Left lung (tissue), 10 donors: ENCODE data around the gene IFI27L1. TPM values are rescaled to one million over a fixed set of nuclear protein-coding genes. Genes with fewer than 3 reads are reported as not detected.
"Not testable (repeated sequence)": the region's sequence is repeated elsewhere in the genome, so short reads cannot be mapped to it uniquely, and the experiment has no call there.

Experiments
- ATAC-seq: fragments of 200-7000 bp; cut with Tn5 transposase; one replicate; pipeline ENCODE4 v1.9.1; 2020; ENCODE audit warnings: moderate library complexity
- DNase-seq, 4 donors: peaks; one replicate each; pipeline ENCODE4 v3.0.0-alpha.2; 2013 to 2020
- H3K27ac ChIP-seq, 2 donors: fragments of 200-600 bp; sonication (generic) in 1 of 2; one replicate each; pipeline versions ENCODE4 v1.5.0 to v1.8.0; 2020 to 2021
- H3K27me3 ChIP-seq, 2 donors: fragments of 200-600 bp; sonication (generic) in 1 of 2; one replicate each; pipeline versions ENCODE4 v1.5.0 to v1.8.0; 2020 to 2021
- H3K36me3 ChIP-seq, 2 donors: fragments of 200-600 bp; sonication (generic) in 1 of 2; one replicate each; pipeline versions ENCODE4 v1.5.0 to v1.8.0; 2020 to 2021
- H3K4me1 ChIP-seq, 2 donors: fragments of 200-600 bp; one replicate each; pipeline ENCODE4 v1.8.0; 2021
- H3K4me3 ChIP-seq, 2 donors: fragments of 200-600 bp; sonication (generic) in 1 of 2; one replicate each; pipeline versions ENCODE4 v1.5.0 to v1.8.0; 2020 to 2021; ENCODE audit warnings: mild to moderate bottlenecking in 1 of 2
- H3K9me3 ChIP-seq, 2 donors: fragments of 200-600 bp; sonication (generic) in 1 of 2; one replicate each; pipeline versions ENCODE4 v1.5.0 to v1.8.0; 2020 to 2021
- intact Hi-C, 2 donors: fragments of 100-400 bp; cut with DNase I; formaldehyde crosslinking; loops; one replicate each; pipeline versions ENCODE4 v1.11.2 to v1.14.2; 2022
- polyA plus RNA-seq, 6 donors: library from polyadenylated mRNA; unstranded; fragments of 120-200 nt; gene quantifications; one replicate each; pipeline ENCODE4 v1.2.1, GENCODE V29; 2013; ENCODE audit not compliant: insufficient read length in 6 of 6
- total RNA-seq, 2 donors: library from RNA; stranded (reverse); fragmentation: NEBNext Ultra II Directional; extraction: Animal tissue kit (Norgen Biotek cat#: 25700); gene quantifications; one replicate each; pipeline ENCODE4 v1.2.1, GENCODE V29; 2021
- TF ChIP-seq, protein P1 (sequence below), 2 donors: fragments of 200-600 bp; sonication (generic) in 1 of 2; IDR thresholded peaks; one replicate each; pipeline versions ENCODE4 v1.5.0 to v1.8.0; 2021; ENCODE audit warnings: antibody characterized with exemption in 2 of 2
- donor health status: DM: no; HTN: yes; CAD: no.
- donor health status: DM: no; HTN: no; CAD: no.

The IFI27L1 gene
- total and polyA plus RNA-seq, 8 donors, result 20.3 to 34.3 (median 31.2) TPM

DNA sequence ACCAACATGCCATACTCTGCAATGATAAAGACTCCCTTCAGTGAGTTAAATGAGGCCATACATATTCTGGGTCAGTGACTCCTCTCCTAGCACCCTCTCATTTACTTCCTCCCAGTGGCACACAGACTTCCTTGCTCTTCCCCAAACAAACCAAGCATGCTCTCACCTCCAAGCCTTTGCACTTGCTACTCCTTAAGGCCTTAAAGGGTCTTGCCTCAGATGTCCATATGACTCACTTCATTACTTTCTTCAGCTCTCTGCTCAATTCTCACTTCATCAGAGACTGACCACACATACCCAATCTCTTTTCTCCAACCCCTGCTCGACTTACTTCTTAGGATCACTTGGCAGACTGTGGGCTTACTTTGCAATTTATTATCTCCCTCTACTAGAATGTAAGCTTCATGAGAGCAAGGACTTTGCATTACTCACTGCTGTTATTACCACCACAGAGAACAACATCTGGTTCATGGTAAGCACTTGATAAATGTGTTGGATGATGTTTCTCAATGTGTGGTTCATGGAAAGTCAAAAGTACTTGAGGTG is 22.9 kb upstream of the IFI27L1 start:
- H3K27ac ChIP-seq, result no peak overlapping the region
- no peak for ATAC-seq
- no peaks in the 10 kb centered on the region for H3K27me3 ChIP-seq
- H3K36me3 ChIP-seq, result peaks cover 0 to 94% of the 10 kb centered on the region in 2 donors
- intact Hi-C loops, result no loop called here
- peaks cover 0 to 4% of the 10 kb centered on the region in 2 donors for H3K4me1 ChIP-seq
- H3K9me3 ChIP-seq, result no peaks in the 10 kb centered on the region
- TF ChIP-seq, protein P1, sequence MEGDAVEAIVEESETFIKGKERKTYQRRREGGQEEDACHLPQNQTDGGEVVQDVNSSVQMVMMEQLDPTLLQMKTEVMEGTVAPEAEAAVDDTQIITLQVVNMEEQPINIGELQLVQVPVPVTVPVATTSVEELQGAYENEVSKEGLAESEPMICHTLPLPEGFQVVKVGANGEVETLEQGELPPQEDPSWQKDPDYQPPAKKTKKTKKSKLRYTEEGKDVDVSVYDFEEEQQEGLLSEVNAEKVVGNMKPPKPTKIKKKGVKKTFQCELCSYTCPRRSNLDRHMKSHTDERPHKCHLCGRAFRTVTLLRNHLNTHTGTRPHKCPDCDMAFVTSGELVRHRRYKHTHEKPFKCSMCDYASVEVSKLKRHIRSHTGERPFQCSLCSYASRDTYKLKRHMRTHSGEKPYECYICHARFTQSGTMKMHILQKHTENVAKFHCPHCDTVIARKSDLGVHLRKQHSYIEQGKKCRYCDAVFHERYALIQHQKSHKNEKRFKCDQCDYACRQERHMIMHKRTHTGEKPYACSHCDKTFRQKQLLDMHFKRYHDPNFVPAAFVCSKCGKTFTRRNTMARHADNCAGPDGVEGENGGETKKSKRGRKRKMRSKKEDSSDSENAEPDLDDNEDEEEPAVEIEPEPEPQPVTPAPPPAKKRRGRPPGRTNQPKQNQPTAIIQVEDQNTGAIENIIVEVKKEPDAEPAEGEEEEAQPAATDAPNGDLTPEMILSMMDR (IDR thresholded peaks at IDR 0.05), result no peak
- H3K4me3 ChIP-seq, result no peak overlapping the region
- DNase-seq, result no peak

DNA sequence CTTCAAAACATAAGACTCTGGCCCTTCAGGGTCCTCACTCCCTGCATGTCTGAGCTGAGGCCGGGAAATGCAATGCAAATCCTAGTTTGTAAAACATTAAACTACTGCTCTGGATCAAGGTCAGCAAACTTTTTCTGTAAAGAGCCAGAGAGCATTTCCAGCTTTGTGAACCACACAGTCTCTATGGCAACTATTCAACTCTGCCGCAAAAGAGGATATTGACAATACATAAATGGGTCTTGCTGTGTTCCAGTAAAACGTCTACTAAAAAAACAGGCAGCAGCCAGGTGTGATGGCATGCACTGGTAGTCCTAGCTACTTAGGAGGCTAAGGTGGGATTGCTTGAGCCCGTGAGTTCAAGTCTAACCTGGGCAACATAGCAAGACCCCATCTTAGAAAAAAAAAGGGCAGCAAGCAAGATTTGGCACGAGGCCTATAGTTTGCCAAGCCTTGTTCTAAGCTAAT is 22.4 kb upstream of the IFI27L1 start:
- peak; percentile 66 for ATAC-seq
- H3K27ac ChIP-seq, result no peak overlapping the region
- H3K9me3 ChIP-seq, result no peaks in the 10 kb centered on the region
- H3K36me3 ChIP-seq, result peaks cover 0 to 89% of the 10 kb centered on the region in 2 donors
- H3K4me3 ChIP-seq, result no peak overlapping the region
- peaks cover 0 to 4% of the 10 kb centered on the region in 2 donors for H3K4me1 ChIP-seq
- no peaks in the 10 kb centered on the region for H3K27me3 ChIP-seq
- no peak for DNase-seq
- TF ChIP-seq, protein P1 (IDR thresholded peaks at IDR 0.05), result no peak
- intact Hi-C loops, result no loop called here

DNA sequence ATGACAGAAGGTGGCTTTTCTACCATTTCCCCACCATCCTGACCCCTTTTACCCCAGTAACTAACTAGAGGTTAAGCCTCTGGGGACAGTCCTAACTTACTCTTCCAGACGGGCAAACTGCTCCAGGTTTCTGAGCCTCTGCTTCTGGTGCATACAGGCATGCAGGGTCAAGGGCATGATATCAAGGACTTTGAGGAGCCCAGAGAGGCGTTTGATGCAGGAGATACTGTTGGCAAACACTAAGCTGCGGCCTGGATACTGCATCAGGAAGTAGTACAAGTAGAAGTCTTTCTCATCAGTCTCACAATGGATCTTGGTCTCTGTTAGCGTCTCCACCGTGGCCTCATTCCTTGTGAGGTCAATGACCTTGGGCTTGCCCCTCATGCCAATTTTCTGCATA is 21.1 kb upstream of the IFI27L1 start:
- Histone ChIP-seq H3K4me1 (peaks cover 0 to 4% of the 10 kb centered on the region in 2 donors), H3K9me3 (no peaks in the 10 kb centered on the region), H3K27me3 (no peaks in the 10 kb centered on the region), H3K27ac (no peak overlapping the region), H3K4me3 (no peak overlapping the region), H3K36me3 (peaks cover 0 to 76% of the 10 kb centered on the region in 2 donors)
- DNase-seq (no peak), ATAC-seq (no peak)
- TF ChIP-seq, protein P1 (IDR thresholded peaks at IDR 0.05), result no peak
- intact Hi-C loops, result no loop called here

DNA sequence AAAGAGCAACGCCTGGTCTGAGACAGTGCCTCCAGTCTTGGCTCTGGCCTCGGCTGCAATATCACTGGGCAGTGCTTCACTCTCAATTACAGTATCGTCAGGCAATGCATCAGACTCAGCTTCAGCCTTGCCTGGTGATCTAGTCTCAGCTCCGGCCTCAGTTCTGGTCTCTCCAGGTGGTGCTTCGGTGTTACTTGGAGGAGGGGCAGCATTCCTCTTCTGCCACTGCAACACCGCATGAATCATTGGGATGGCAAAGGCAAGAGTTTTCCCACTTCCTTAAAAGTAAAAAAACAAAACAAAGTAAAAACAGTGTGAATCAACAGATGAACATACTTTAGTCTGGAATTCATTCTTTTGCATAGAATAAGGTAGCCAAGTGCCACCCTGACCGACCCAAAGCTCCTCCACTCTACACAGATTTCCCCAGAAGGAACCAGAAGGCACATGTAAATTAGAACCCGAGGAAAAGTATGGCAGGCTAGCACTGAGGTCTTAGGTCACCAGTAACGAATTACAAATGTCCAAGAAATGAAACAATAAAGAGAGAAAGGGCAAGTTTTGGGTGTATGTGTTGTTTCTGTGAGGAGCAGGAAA is 18.7 kb upstream of the IFI27L1 start:
- Histone ChIP-seq H3K4me1 (peaks cover 0 to 19% of the 10 kb centered on the region in 2 donors), H3K27me3 (no peaks in the 10 kb centered on the region), H3K4me3 (no peak overlapping the region), H3K27ac (peak overlapping the region in 1 of 2 donors; percentile 42), H3K36me3 (peaks cover 0 to 51% of the 10 kb centered on the region in 2 donors), H3K9me3 (no peaks in the 10 kb centered on the region)
- ATAC-seq (no peak), DNase-seq (no peak)
- intact Hi-C loops, result no loop called here
- TF ChIP-seq, protein P1 (IDR thresholded peaks at IDR 0.05), result no peak

DNA sequence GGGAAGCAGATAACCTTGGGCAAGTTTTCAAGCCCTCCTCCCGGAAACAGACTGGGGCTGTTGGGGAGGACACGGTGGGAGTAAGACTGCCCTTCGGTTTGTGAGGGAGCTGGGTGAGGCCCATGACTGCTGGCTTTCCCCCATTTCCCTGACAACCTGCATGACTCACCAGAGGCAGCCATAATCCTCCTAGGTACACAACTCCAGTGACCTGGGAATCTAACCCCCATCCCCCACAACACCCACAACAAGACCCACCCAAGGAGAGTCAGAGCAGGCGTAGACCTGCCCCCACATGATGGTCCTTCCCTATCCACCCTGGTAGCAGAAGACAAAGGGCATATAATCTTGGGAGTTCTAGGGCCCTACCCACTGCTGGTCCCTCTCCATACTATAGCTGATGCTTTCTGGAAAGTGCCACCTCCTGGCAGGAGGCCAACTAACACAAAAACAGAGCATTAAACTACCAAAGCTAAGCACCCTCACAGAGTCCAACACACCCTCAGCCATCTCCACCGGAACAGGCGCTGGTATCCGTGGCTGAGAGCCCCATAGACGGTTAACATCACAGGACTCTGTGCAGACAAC is 14.9 kb upstream of the IFI27L1 start:
- TF ChIP-seq, protein P1 (IDR thresholded peaks at IDR 0.05), result no peak
- ATAC-seq, result peak; percentile 27

DNA sequence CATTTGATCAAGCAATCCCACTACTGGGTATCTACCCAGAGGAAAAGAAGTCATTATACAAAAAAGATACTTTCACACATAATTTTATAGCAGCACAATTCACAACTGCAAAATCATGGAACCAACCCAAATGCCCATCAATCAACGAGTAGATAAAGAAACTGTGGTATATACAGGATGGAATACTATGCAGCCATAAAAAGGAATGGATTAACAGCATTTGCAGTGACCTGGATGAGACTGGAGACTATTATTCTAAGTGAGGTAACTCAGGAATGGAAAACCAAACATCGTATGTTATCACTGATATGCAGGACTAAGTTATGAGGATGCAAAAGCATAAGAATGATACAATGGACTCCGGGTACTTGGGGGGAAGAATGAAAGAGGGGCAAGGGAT is 9.0 kb upstream of the IFI27L1 start:
- H3K4me1 ChIP-seq, result peaks cover 2 to 16% of the 10 kb centered on the region in 2 donors
- H3K27ac ChIP-seq, ATAC-seq, H3K4me3 ChIP-seq, intact Hi-C loops, H3K27me3 ChIP-seq, DNase-seq: not testable (repeated sequence)
- H3K36me3 ChIP-seq, result peaks cover 0 to 11% of the 10 kb centered on the region in 2 donors
- H3K9me3 ChIP-seq, result peaks cover 0 to 47% of the 10 kb centered on the region in 2 donors

More for the DNA sequence above, 14.9 kb upstream of the IFI27L1 start:
- intact Hi-C loops, result no loop called here
- H3K9me3 ChIP-seq, result peaks cover 0 to 16% of the 10 kb centered on the region in 2 donors
- DNase-seq, result no peak
- peaks cover 0 to 15% of the 10 kb centered on the region in 2 donors for H3K4me1 ChIP-seq
- peaks cover 0 to 14% of the 10 kb centered on the region in 2 donors for H3K36me3 ChIP-seq
- no peak overlapping the region for H3K27ac ChIP-seq
- no peaks in the 10 kb centered on the region for H3K27me3 ChIP-seq
- no peak overlapping the region for H3K4me3 ChIP-seq
